ENCODE measurements around the gene GAMT. TPM values are rescaled to one million over a fixed set of nuclear protein-coding genes. Genes with fewer than 3 reads are reported as not detected.

The GAMT gene
- total RNA-seq, 1 donor from 2014 or later: 8.8 TPM

GRCh38 chr19:1384478-1385110 is 16.7 kb downstream of the GAMT start:
- no peak for TF ChIP-seq CTCF (IDR thresholded peaks at IDR 0.05)
- POLR2A ChIA-PET: interaction anchor here (0.6 to 1.7 kb wide), 2 partner anchors 111 to 116 kb away, joined by 3 to 6 read pairs; partner anchors contain the start of gene CIRBP
- Mint-ChIP-seq H3K36me3 (ENCODE audit: low read depth) (peaks cover 22% of the 10 kb centered on the region), H3K9me3 (no peaks in the 10 kb centered on the region), H3K27ac (peak overlapping the region; percentile 25), H3K4me1 (peaks cover 23% of the 10 kb centered on the region), H3K27me3 (peaks cover 3% of the 10 kb centered on the region), H3K4me3 (peak overlapping the region; percentile 93)
- CTCF ChIA-PET: no interaction called here
- DNase-seq (no peak), ATAC-seq (ENCODE audit: low read depth) (no peak)
- intact Hi-C loops (cut with micrococcal nuclease): no loop called here

GRCh38 chr19:1384085-1384462 is 17.3 kb downstream of the GAMT start:
- Mint-ChIP-seq H3K4me3 (peak overlapping the region; percentile 93), H3K27ac (peak overlapping the region; percentile 25), H3K27me3 (peaks cover 3% of the 10 kb centered on the region), H3K9me3 (no peaks in the 10 kb centered on the region), H3K36me3 (ENCODE audit: low read depth) (peaks cover 17% of the 10 kb centered on the region), H3K4me1 (peaks cover 23% of the 10 kb centered on the region)
- ChIA-PET CTCF (no interaction called here), POLR2A (interaction anchor here (0.6 kb wide), 1 partner anchor 111 kb away, joined by 3 read pairs; no protein-coding TSS in a partner anchor)
- no peak for TF ChIP-seq CTCF (IDR thresholded peaks at IDR 0.05)
- DNase-seq (no peak), ATAC-seq (ENCODE audit: low read depth) (peak; percentile 1)
- intact Hi-C loops (cut with micrococcal nuclease): no loop called here

GRCh38 chr19:1383312-1384084 is 17.8 kb downstream of the GAMT start, which contains the start of gene NDUFS7:
Gene NDUFS7 (plus strand): TSS chr19:1383907. CDS start chr19:1383927, 20 bp downstream.
- peaks cover 11% of the 10 kb centered on the region for H3K36me3 Mint-ChIP-seq (ENCODE audit: low read depth)
- H3K4me3 Mint-ChIP-seq: peak within 1 kb of the TSS; percentile 93
- peak within 1 kb of the TSS; percentile 99 for H3K27ac Mint-ChIP-seq
- intact Hi-C loops (cut with micrococcal nuclease): loop anchor here (1.0 to 2.0 kb wide), 4 partner anchors 24 to 96 kb away; partner anchors contain the start of genes C19orf25, DAZAP1 and RPS15
- POLR2A ChIA-PET: interaction anchor here (0.5 to 1.8 kb wide), 14 partner anchors 11 to 514 kb away, joined by 3 to 20 read pairs (median 4); partner anchors contain the start of genes CIRBP and FAM174C
- CTCF ChIA-PET: interaction anchor here (1.0 to 1.8 kb wide), 3 partner anchors 11 to 139 kb away, joined by 3 to 8 read pairs (median 4); no protein-coding TSS in a partner anchor
- ATAC-seq (ENCODE audit: low read depth) (peak; percentile 86), DNase-seq (peak; percentile 98)
- peaks cover 3% of the 10 kb centered on the region for H3K27me3 Mint-ChIP-seq
- TF ChIP-seq CTCF (IDR thresholded peaks at IDR 0.05): no peak
- H3K4me1 Mint-ChIP-seq: peaks cover 23% of the 10 kb centered on the region
- H3K9me3 Mint-ChIP-seq: no peaks in the 10 kb centered on the region

GRCh38 chr19:1383017-1383311 is 18.4 kb downstream of the GAMT start:
- ChIA-PET CTCF (interaction anchor here (1.0 to 1.8 kb wide), 3 partner anchors 10 to 139 kb away, joined by 3 to 8 read pairs (median 4); no protein-coding TSS in a partner anchor), POLR2A (interaction anchor here (0.5 to 1.8 kb wide), 14 partner anchors 11 to 515 kb away, joined by 3 to 20 read pairs (median 4); partner anchors contain the start of genes CIRBP and FAM174C)
- intact Hi-C loops (cut with micrococcal nuclease): loop anchor here (1.0 to 2.0 kb wide), 4 partner anchors 24 to 96 kb away; partner anchors contain the start of genes C19orf25, DAZAP1 and RPS15
- peak overlapping the region; percentile 99 for H3K27ac Mint-ChIP-seq
- peak overlapping the region; percentile 93 for H3K4me3 Mint-ChIP-seq
- no peaks in the 10 kb centered on the region for H3K9me3 Mint-ChIP-seq
- no peak for ATAC-seq (ENCODE audit: low read depth)
- peaks cover 9% of the 10 kb centered on the region for H3K36me3 Mint-ChIP-seq (ENCODE audit: low read depth)
- no peak for TF ChIP-seq CTCF (IDR thresholded peaks at IDR 0.05)
- peaks cover 23% of the 10 kb centered on the region for H3K4me1 Mint-ChIP-seq
- no peak for DNase-seq
- peaks cover 3% of the 10 kb centered on the region for H3K27me3 Mint-ChIP-seq
